A549 (cell line): Measurements from ENCODE around the gene OR6X1. TPM values are rescaled to one million over a fixed set of nuclear protein-coding genes. Genes with fewer than 3 reads are reported as not detected.

Source experiments
- ATAC-seq, 2 experiments: fragments of 200-7000 bp in 1 of 2; fragments of >200 bp in 1 of 2; cut with Nextera tagmentation in 1 of 2; cut with Tn5 transposase in 1 of 2; 3 replicates each; pipeline versions ENCODE4 v1.8.0 to v1.9.1; 2018 to 2020; ENCODE audit warnings: mild to moderate bottlenecking in 1 of 2, moderate library complexity in 1 of 2
- CTCF ChIA-PET: fragments of 300-600 bp; sonication (Branson Sonifier 250); formaldehyde crosslinking; extraction: SDS; loops from one replicate; lab custom pipeline; 2021; ENCODE audit warnings: antibody characterized with exemption, inconsistent platforms; lab: Yijun Ruan, JAX
- POLR2A ChIA-PET: fragments of 350-600 bp; formaldehyde crosslinking; extraction: SDS; loops from one replicate; lab custom pipeline; 2021; ENCODE audit warnings: antibody characterized with exemption, inconsistent platforms; lab: Yijun Ruan, JAX
- DNase-seq, 2 experiments: peaks; one replicate each; pipeline versions ENCODE4 v3.0.0 to v3.0.0-alpha.2; 2011 to 2016; ENCODE audit warnings: low read depth in 1 of 2, low spot score in 1 of 2
- FAIRE-seq: peaks from 2 replicates; lab custom pipeline; 2011; peaks lifted over from hg19 to GRCh38; lab: Jason Lieb, UNC
- H3K27ac ChIP-seq, 2 experiments: fragments of >200 bp; sonication (Bioruptor Twin); formaldehyde crosslinking; 3 replicates each; pipeline ENCODE4 v1.5.1; 2016 to 2017
- H3K4me1 ChIP-seq: fragments of >200 bp; sonication (Bioruptor Twin); formaldehyde crosslinking; 3 replicates; pipeline ENCODE4 v1.6.1; 2016
- H3K4me2 ChIP-seq: fragments of >200 bp; sonication (Bioruptor Twin); formaldehyde crosslinking; 3 replicates; pipeline ENCODE4 v1.6.1; 2016
- H3K4me3 ChIP-seq: fragments of >200 bp; sonication (Bioruptor Twin); formaldehyde crosslinking; 3 replicates; pipeline ENCODE4 v1.5.1; 2016
- H3K9me3 ChIP-seq: fragments of >200 bp; sonication (Bioruptor Twin); formaldehyde crosslinking; 3 replicates; pipeline ENCODE4 v1.6.1; 2016
- CBX8 ChIP-seq: fragments of 200-600 bp; sonication (generic); IDR thresholded peaks from 2 replicates; pipeline ENCODE4 v1.6.1; 2016
- CHD2 ChIP-seq: fragments of 150-350 bp; IDR thresholded peaks from 2 replicates; pipeline ENCODE4 v1.6.1; 2014; ENCODE audit warnings: low read length; ENCODE audit not compliant: partially characterized antibody
- CHD4 ChIP-seq: fragments of 200-600 bp; sonication (generic); IDR thresholded peaks from 2 replicates; pipeline ENCODE4 v1.6.1; 2016; ENCODE audit warnings: antibody characterized with exemption, mild to moderate bottlenecking, borderline replicate concordance
- EHF ChIP-seq: fragments of 250-450 bp; sonication (Bioruptor Pico); IDR thresholded peaks from 2 replicates; pipeline ENCODE4 v1.5.0; 2020; ENCODE audit warnings: mild to moderate bottlenecking
- EHMT2 ChIP-seq: fragments of 200-600 bp; sonication (generic); IDR thresholded peaks from 2 replicates; pipeline ENCODE4 v1.6.1; 2016; ENCODE audit warnings: antibody characterized with exemption, low read depth, mild to moderate bottlenecking, moderate library complexity
- EP300 ChIP-seq, 2 experiments: fragments of >200 bp; sonication (Bioruptor Twin); formaldehyde crosslinking; IDR thresholded peaks; 2 replicates in 1 of 2; 3 replicates in 1 of 2; pipeline ENCODE4 v1.6.1; 2016 to 2017
- ESRRA ChIP-seq: fragments of 150-350 bp; IDR thresholded peaks from 2 replicates; pipeline ENCODE4 v1.6.1; 2014; ENCODE audit warnings: mild to moderate bottlenecking, low read length, borderline replicate concordance
- FOSL2 ChIP-seq, 2 experiments: fragments of 450-650 bp in 1 of 2; fragments of >200 bp in 1 of 2; sonication (Bioruptor Twin) in 1 of 2; formaldehyde crosslinking; IDR thresholded peaks; 2 replicates each; pipeline versions ENCODE4 v1.5.0 to v1.6.1; 2016 to 2020; ENCODE audit warnings: mild to moderate bottlenecking in 1 of 2, moderate library complexity in 1 of 2
- FOXS1 ChIP-seq: fragments of 250-450 bp; sonication (Bioruptor Pico); IDR thresholded peaks from 2 replicates; pipeline ENCODE4 v1.5.0; 2020; ENCODE audit warnings: mild to moderate bottlenecking, moderate library complexity
- GATA3 ChIP-seq: IDR thresholded peaks from 2 replicates; pipeline ENCODE4 v1.6.1; 2012; ENCODE audit warnings: borderline replicate concordance
- HOXA7 ChIP-seq: fragments of 250-450 bp; sonication (Bioruptor Pico); IDR thresholded peaks from 2 replicates; pipeline ENCODE4 v1.5.0; 2020; ENCODE audit warnings: mild to moderate bottlenecking, moderate library complexity
- HOXB5 ChIP-seq: fragments of 250-450 bp; sonication (Bioruptor Pico); IDR thresholded peaks from 2 replicates; pipeline ENCODE4 v1.5.0; 2020; ENCODE audit warnings: mild to moderate bottlenecking, moderate library complexity
- JUN ChIP-seq, 2 experiments: fragments of >200 bp; sonication (Bioruptor Twin); formaldehyde crosslinking; IDR thresholded peaks; 2 replicates in 1 of 2; 3 replicates in 1 of 2; pipeline ENCODE4 v1.6.1; 2016 to 2017
- KDM1A ChIP-seq: fragments of 200-600 bp; sonication (generic); IDR thresholded peaks from 2 replicates; pipeline ENCODE4 v1.6.1; 2016; ENCODE audit warnings: low read depth, mild to moderate bottlenecking
- MAZ ChIP-seq: fragments of 150-350 bp; IDR thresholded peaks from 2 replicates; pipeline ENCODE4 v1.6.1; 2014; ENCODE audit warnings: antibody characterized with exemption, low read depth, low read length, borderline replicate concordance
- MYC ChIP-seq: IDR thresholded peaks from 2 replicates; pipeline ENCODE4 v1.6.1; 2012; ENCODE audit warnings: mild to moderate bottlenecking, inconsistent platforms, low read length, improper control_type of control experiment, borderline replicate concordance
- NFE2L2 ChIP-seq: fragments of 150-350 bp; conservative IDR thresholded peaks from 2 replicates; pipeline ENCODE4 v1.6.1; 2014; ENCODE audit warnings: low read length
- POLR2AphosphoS2 ChIP-seq: conservative IDR thresholded peaks from 2 replicates; pipeline ENCODE4 v1.6.1; 2012; ENCODE audit warnings: low read length, improper control_type of control experiment, inconsistent platforms
- RARB ChIP-seq: fragments of 250-450 bp; sonication (Bioruptor Pico); IDR thresholded peaks from 2 replicates; pipeline ENCODE4 v1.8.0; 2021; ENCODE audit warnings: mild to moderate bottlenecking, moderate library complexity
- RNF2 ChIP-seq: fragments of 200-600 bp; sonication (generic); IDR thresholded peaks from 2 replicates; pipeline ENCODE4 v1.6.1; 2016; ENCODE audit warnings: low read depth, mild to moderate bottlenecking, antibody characterized with exemption, moderate library complexity, borderline replicate concordance
- SMC3 ChIP-seq: fragments of >200 bp; sonication (Bioruptor Twin); formaldehyde crosslinking; IDR thresholded peaks from 3 replicates; pipeline ENCODE4 v1.6.1; 2018; ENCODE audit warnings: inconsistent platforms
- WGBS: methylation state at CpG from one replicate; pipeline ENCODE4 v1.1.6; 2017; ENCODE audit errors: missing lambda C conversion rate; 5-methylcytosine and 5-hydroxymethylcytosine counted together
- polyA plus RNA-seq, 4 experiments: library from polyadenylated mRNA; depleted of rRNA in 3 of 4; stranded (reverse); fragments of >200 nt; fragmentation: RNase III in 1 of 4; extraction: RNeasy Plus Mini Kit Qiagen cat#74134 plus additional on column Dnase treatment in 1 of 4; gene quantifications; 2 replicates in 3 of 4; 3 replicates in 1 of 4; pipeline ENCODE4 v1.2.3, GENCODE V29; 2011 to 2017
- TF ChIP-seq, protein P1 (sequence below): fragments of >200 bp; sonication (Bioruptor Twin); formaldehyde crosslinking; IDR thresholded peaks from 3 replicates; pipeline ENCODE4 v1.5.1; 2016
- TF ChIP-seq, protein P2 (sequence below): IDR thresholded peaks from 2 replicates; pipeline ENCODE4 v1.6.1; 2012
- TF ChIP-seq, protein P3 (sequence below): fragments of >200 bp; sonication (Bioruptor Twin); formaldehyde crosslinking; IDR thresholded peaks from 3 replicates; pipeline ENCODE4 v1.6.1; 2016
- TF ChIP-seq, protein P4 (sequence below): IDR thresholded peaks from 2 replicates; pipeline ENCODE4 v1.6.1; 2012; ENCODE audit warnings: low read depth, borderline replicate concordance

OR6X1 gene
- polyA plus RNA-seq, 2 of the 4 experiments (the other 2 are of a cell fraction): not detected

DNA sequence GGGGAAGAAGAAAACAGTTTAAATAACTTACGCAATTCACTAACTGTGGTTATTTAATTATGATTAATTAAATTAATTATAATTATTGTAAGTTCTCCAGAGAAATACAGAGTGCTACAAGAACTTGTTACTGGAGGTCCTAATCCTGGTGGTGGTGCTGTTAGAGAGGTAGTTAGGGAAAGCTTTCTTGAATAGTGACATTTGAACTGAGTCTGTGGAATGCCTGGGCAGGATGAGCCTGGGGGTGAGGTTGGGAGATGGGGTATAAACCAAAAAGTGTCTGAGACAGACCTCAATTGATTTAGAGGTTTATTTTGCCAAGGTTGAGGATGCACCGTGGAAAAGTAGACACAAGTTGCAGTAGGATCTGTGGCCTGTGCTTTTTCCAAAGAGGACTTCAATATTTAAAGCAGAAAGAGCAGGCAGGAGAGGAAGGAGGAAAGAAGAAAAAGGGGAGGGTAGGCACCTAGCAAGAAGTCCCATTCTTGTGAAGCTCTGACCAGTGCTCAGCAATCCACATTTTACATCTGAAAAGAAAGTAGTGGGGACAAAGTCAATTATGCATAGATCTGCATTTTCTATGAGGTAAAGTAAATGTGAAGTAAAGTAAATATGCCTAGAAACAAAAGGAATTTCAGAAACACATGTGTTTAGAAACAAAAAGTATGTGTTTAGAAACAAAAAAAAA is 8.4 kb downstream of the OR6X1 start (continued):
- TF ChIP-seq EHMT2 (no peak), EP300 (IDR thresholded peaks at IDR 0.05) (no peak), RNF2 (no peak), GATA3 (no peak)
- TF ChIP-seq, protein P1, sequence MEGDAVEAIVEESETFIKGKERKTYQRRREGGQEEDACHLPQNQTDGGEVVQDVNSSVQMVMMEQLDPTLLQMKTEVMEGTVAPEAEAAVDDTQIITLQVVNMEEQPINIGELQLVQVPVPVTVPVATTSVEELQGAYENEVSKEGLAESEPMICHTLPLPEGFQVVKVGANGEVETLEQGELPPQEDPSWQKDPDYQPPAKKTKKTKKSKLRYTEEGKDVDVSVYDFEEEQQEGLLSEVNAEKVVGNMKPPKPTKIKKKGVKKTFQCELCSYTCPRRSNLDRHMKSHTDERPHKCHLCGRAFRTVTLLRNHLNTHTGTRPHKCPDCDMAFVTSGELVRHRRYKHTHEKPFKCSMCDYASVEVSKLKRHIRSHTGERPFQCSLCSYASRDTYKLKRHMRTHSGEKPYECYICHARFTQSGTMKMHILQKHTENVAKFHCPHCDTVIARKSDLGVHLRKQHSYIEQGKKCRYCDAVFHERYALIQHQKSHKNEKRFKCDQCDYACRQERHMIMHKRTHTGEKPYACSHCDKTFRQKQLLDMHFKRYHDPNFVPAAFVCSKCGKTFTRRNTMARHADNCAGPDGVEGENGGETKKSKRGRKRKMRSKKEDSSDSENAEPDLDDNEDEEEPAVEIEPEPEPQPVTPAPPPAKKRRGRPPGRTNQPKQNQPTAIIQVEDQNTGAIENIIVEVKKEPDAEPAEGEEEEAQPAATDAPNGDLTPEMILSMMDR: no peak

DNA sequence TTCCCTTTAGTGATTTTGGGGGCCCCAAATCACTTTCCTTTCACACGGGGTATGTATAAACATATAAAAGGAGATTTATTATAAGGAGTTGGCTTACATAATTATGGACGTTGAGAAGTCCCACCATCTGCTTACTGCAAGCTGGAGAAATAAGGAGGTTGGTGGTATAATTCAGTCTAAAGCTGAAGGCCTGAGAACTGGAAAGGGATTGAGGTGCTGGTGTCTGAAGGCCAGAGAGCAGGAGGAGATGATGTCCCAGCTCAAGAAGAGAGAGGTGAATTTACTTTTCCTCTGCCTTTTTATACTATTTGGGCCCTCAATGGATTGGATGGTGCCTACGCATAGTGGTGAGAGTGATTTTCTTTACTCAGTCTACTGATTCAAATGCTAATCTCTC is 11.6 kb downstream of the OR6X1 start:
- Histone ChIP-seq H3K4me3 (no peak overlapping the region), H3K4me2 (no peak overlapping the region), H3K27ac (no peak overlapping the region), H3K4me1 (peaks cover 10% of the 10 kb centered on the region; the same call in 1 of the 3 replicates), H3K9me3 (no peaks in the 10 kb centered on the region)
- FAIRE-seq (no peak), DNase-seq (no peak), ATAC-seq (no peak)
- CTCF ChIA-PET: interaction anchor here (0.6 kb wide), 1 partner anchor 21 kb away, joined by 3 read pairs; no protein-coding TSS in a partner anchor
- POLR2A ChIA-PET: interaction anchor here (0.7 kb wide), 1 partner anchor 474 kb away, joined by 8 read pairs; no protein-coding TSS in a partner anchor
- 58% methylated on average over 3 of the region's 3 CpGs for WGBS
- TF ChIP-seq NFE2L2 (no peak), RARB (CRISPR knock-in tag) (no peak), ESRRA (no peak), KDM1A (no peak), MYC (no peak), MAZ (no peak), HOXA7 (CRISPR knock-in tag) (no peak), POLR2AphosphoS2 (no peak)
- TF ChIP-seq, protein P2, sequence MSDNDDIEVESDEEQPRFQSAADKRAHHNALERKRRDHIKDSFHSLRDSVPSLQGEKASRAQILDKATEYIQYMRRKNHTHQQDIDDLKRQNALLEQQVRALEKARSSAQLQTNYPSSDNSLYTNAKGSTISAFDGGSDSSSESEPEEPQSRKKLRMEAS: no peak
- TF ChIP-seq, protein P1: no peak

DNA sequence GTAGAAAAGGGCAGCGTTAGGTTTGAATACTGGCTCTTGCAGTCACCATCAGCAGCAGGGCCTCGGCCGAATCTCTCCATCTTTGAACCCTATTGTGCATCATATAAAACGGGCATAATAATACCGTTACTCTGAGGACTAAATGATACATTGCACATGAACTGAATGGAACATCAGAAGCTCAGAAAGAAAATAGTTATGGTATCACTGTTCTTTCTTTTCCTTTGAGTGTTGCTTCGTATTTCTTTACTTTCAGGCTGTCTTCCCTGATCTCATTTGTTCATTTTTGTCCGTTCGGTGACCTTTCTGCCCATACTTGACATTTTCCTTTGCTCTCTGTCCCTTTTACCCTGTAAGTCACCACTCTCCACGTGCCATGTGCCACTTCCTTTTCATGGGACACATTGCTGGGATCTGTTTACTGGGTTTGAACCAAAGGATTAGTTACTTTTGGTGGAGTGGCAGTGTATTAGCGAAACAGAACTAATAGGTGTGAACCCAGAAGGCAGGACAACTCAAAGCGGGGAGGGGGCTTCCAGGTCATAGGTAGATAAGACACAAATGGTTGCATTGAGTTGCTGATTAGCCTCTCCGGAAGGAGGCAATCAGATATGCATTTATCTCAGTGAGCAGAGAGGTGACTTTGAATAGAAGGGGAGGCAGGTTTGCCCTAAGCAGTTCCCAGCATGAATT is 12.1 kb downstream of the OR6X1 start:
- Histone ChIP-seq H3K4me2 (peak overlapping the region; percentile 92), H3K4me3 (peak overlapping the region; percentile 89), H3K27ac (peak overlapping the region; percentile 83 to 97), H3K4me1 (peaks cover 10% of the 10 kb centered on the region; the same call in 1 of the 3 replicates), H3K9me3 (no peaks in the 10 kb centered on the region)
- ATAC-seq (no peak), FAIRE-seq (no peak), DNase-seq (no peak)
- ChIA-PET CTCF (no interaction called here), POLR2A (no interaction called here)
- WGBS: 43% methylated on average over 12 of the region's 12 CpGs
- TF ChIP-seq JUN (IDR thresholded peaks at IDR 0.05) (no peak), FOSL2 (IDR thresholded peaks at IDR 0.05) (no peak), FOSL2 (CRISPR knock-in tag; IDR thresholded peaks at IDR 0.05) (no peak), FOXS1 (CRISPR knock-in tag) (no peak), CHD4 (no peak), CBX8 (no peak), EHF (CRISPR knock-in tag) (no peak), CHD2 (no peak), HOXB5 (CRISPR knock-in tag) (no peak), SMC3 (no peak), MYC (no peak)
- TF ChIP-seq, protein P3, sequence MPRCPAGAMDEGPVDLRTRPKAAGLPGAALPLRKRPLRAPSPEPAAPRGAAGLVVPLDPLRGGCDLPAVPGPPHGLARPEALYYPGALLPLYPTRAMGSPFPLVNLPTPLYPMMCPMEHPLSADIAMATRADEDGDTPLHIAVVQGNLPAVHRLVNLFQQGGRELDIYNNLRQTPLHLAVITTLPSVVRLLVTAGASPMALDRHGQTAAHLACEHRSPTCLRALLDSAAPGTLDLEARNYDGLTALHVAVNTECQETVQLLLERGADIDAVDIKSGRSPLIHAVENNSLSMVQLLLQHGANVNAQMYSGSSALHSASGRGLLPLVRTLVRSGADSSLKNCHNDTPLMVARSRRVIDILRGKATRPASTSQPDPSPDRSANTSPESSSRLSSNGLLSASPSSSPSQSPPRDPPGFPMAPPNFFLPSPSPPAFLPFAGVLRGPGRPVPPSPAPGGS: no peak
- TF ChIP-seq, protein P4, sequence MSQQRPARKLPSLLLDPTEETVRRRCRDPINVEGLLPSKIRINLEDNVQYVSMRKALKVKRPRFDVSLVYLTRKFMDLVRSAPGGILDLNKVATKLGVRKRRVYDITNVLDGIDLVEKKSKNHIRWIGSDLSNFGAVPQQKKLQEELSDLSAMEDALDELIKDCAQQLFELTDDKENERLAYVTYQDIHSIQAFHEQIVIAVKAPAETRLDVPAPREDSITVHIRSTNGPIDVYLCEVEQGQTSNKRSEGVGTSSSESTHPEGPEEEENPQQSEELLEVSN: no peak
